Transverse colon (tissue), 3 donors: ENCODE measurements around the gene SLC12A7.

Experiments used
- EP300 ChIP-seq: sonication (generic); formaldehyde crosslinking; IDR thresholded peaks from one replicate; pipeline ENCODE4 v1.6.1; 2017; ENCODE audit warnings: antibody characterized with exemption, low read depth
- POLR2A ChIP-seq: fragments of 450-650 bp; IDR thresholded peaks from one replicate; pipeline ENCODE4 v1.6.1; 2016; ENCODE audit warnings: antibody characterized with exemption, mild to moderate bottlenecking, moderate library complexity
- TF ChIP-seq, protein P1 (sequence below), 5 experiments: fragments of 200-600 bp in 3 of 5; fragments of 450-650 bp in 2 of 5; sonication (generic) in 3 of 5; IDR thresholded peaks; 1 replicate in 2 of 5; 2 replicates in 3 of 5; pipeline ENCODE4 v1.5.1; 2016 to 2017; ENCODE audit warnings: antibody characterized with exemption in 5 of 5, inconsistent platforms in 3 of 5, mild to moderate bottlenecking in 2 of 5, moderate library complexity in 1 of 5

DNA sequence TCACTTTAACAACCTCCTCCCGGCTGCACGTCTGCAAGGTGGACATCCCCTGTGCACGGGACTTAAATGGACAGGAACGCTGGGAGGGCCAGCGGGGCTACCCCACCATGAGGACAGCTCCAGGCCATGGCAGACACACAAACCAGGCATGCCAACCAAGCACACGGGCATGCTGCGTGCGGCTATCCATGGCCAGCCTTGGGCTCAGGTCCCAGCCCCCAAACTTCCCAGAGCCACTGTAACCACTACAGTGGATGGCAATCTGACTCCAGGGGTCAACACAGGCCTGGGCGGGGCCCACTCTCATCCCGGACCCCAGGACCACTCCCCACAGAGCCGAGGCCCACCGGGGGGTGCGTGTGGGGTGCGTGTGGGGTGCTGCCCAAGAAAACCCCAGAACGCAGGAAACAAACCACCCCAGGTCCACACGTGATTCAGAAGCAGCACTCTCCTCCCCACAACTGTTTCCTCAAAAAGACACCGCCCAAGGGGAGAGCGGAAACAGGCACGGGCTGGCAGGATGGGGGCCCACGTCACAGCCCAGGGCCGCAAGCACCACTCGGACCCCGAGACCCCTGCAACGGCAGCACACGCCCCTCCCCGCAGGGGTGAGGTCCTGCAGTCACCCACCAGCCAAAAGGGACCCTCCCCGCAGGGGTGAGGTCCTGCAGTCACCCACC, 7.4 kb downstream of the SLC12A7 start:
- TF ChIP-seq POLR2A, result no peak
- TF ChIP-seq, protein P1, sequence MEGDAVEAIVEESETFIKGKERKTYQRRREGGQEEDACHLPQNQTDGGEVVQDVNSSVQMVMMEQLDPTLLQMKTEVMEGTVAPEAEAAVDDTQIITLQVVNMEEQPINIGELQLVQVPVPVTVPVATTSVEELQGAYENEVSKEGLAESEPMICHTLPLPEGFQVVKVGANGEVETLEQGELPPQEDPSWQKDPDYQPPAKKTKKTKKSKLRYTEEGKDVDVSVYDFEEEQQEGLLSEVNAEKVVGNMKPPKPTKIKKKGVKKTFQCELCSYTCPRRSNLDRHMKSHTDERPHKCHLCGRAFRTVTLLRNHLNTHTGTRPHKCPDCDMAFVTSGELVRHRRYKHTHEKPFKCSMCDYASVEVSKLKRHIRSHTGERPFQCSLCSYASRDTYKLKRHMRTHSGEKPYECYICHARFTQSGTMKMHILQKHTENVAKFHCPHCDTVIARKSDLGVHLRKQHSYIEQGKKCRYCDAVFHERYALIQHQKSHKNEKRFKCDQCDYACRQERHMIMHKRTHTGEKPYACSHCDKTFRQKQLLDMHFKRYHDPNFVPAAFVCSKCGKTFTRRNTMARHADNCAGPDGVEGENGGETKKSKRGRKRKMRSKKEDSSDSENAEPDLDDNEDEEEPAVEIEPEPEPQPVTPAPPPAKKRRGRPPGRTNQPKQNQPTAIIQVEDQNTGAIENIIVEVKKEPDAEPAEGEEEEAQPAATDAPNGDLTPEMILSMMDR (IDR thresholded peaks at IDR 0.05), result no peak
- TF ChIP-seq EP300, result no peak
